Kidney (tissue), 14 donors: ENCODE results near the gene ZDHHC8. TPM values are rescaled to one million over a fixed set of nuclear protein-coding genes. Genes with fewer than 3 reads are reported as not detected.
A peak's percentile ranks its signal among the peaks of the same experiment; 100 is the strongest.
"Not testable (repeated sequence)": the region's sequence is repeated elsewhere in the genome, so short reads cannot be mapped to it uniquely, and the experiment has no call there.

Experiments used
- DNase-seq, 5 donors: peaks; one replicate each; pipeline ENCODE4 v3.0.0-alpha.2; 2013 to 2020
- FAIRE-seq: peaks from 2 replicates; lab custom pipeline; 2012; peaks lifted over from hg19 to GRCh38; lab: Jason Lieb, UNC
- H3K27ac ChIP-seq, 2 donors: one replicate each; pipeline ENCODE4 v1.7.0; 2013; ENCODE audit warnings: low read depth in 2 of 2, low read length in 2 of 2, inconsistent platforms in 1 of 2
- H3K27me3 ChIP-seq: one replicate; pipeline ENCODE4 v1.7.1; 2013; ENCODE audit warnings: low read length, inconsistent platforms; ENCODE audit not compliant: control insufficient read depth, insufficient read depth
- H3K36me3 ChIP-seq, 3 donors: one replicate each; pipeline versions ENCODE4 v1.7.0 to v1.7.1; 2013; ENCODE audit warnings: low read length in 3 of 3, control low read depth in 1 of 3, inconsistent platforms in 1 of 3; ENCODE audit not compliant: insufficient read depth in 3 of 3, control insufficient read depth in 2 of 3
- H3K4me1 ChIP-seq, 3 donors: one replicate each; pipeline versions ENCODE4 v1.7.0 to v1.7.1; 2013; ENCODE audit warnings: low read length in 3 of 3, inconsistent platforms in 1 of 3, low read depth in 1 of 3; ENCODE audit not compliant: control insufficient read depth in 2 of 3, insufficient read depth in 2 of 3
- H3K4me3 ChIP-seq, 3 donors: one replicate each; pipeline versions ENCODE4 v1.7.0 to v1.8.1; 2013; ENCODE audit warnings: low read length in 3 of 3, control low read depth in 1 of 3, inconsistent platforms in 1 of 3
- H3K9ac ChIP-seq, 3 donors: one replicate each; pipeline versions ENCODE4 v1.7.0 to v1.7.1; 2013; ENCODE audit warnings: low read length in 3 of 3, control low read depth in 1 of 3, inconsistent platforms in 1 of 3
- H3K9me3 ChIP-seq, 3 donors: one replicate each; pipeline versions ENCODE4 v1.7.0 to v1.7.1; 2013; ENCODE audit warnings: low read length in 3 of 3, control low read depth in 1 of 3, inconsistent platforms in 1 of 3; ENCODE audit not compliant: control insufficient read depth in 2 of 3, insufficient read depth in 1 of 3
- CTCF ChIP-seq: IDR thresholded peaks from 3 replicates; pipeline ENCODE4 v1.5.1; 2012; ENCODE audit warnings: mild to moderate bottlenecking, moderate library complexity, borderline replicate concordance; ENCODE audit not compliant: insufficient read depth; ENCODE audit errors: extremely low read depth
- intact Hi-C: fragments of 100-400 bp; cut with DNase I; formaldehyde crosslinking; loops from one replicate; pipeline ENCODE4 v1.11.1; 2022
- polyA plus RNA-seq: library from polyadenylated mRNA; stranded (reverse); fragments of 350-450 nt; fragmentation: Illumina TruSeq; extraction: RNeasy Lipid Tissue Mini Kit (QIAGEN cat#74804); gene quantifications from one replicate; pipeline ENCODE4 v1.2.3, GENCODE V29; 2014; ENCODE audit warnings: low read depth, low replicate concordance; ENCODE audit not compliant: insufficient read depth
- total RNA-seq: library from RNA; stranded (reverse); fragmentation: NEBNext Ultra II Directional; extraction: Animal tissue kit (Norgen Biotek cat#: 25700); gene quantifications from one replicate; pipeline ENCODE4 v1.2.1, GENCODE V29; 2021
- donor health status: control.
- donor health status: control.
- donor health status: control.
- donor health status: control.
- donor health status: control.
- donor health status: DM: yes; HTN: yes; CAD: no.
- donor health status: Normal renal cell carcinoma (clear cell type).

The ZDHHC8 gene
- total and polyA plus RNA-seq, 2 donors from 2014 or later = 18.8 to 57.1 TPM

GRCh38 chr22:20159076-20159475, 27.5 kb downstream of the ZDHHC8 start:
- no peak overlapping the region for H3K9ac ChIP-seq
- no peaks in the 10 kb centered on the region for H3K4me1 ChIP-seq
- no peak for TF ChIP-seq CTCF
- H3K27me3 ChIP-seq = no peaks in the 10 kb centered on the region
- intact Hi-C loops = loop anchor here (10.0 kb wide), 1 partner anchor 136 kb away; no protein-coding TSS in a partner anchor
- DNase-seq (peak in 4 of 5 donors; percentile 49 to 79 (median 60)), FAIRE-seq (no peak)
- H3K27ac ChIP-seq = no peak overlapping the region
- H3K4me3 ChIP-seq = no peak overlapping the region
- no peaks in the 10 kb centered on the region for H3K36me3 ChIP-seq
- no peaks in the 10 kb centered on the region for H3K9me3 ChIP-seq

- DNase-seq, H3K27ac ChIP-seq, FAIRE-seq, H3K27me3 ChIP-seq, H3K9me3 ChIP-seq, H3K36me3 ChIP-seq, H3K4me1 ChIP-seq, H3K9ac ChIP-seq, H3K4me3 ChIP-seq: not testable (repeated sequence)
- intact Hi-C loops = loop anchor here (10.0 kb wide), 1 partner anchor 135 kb away; no protein-coding TSS in a partner anchor
These were observed 27.9 kb downstream of the ZDHHC8 start for GRCh38 chr22:20159531-20159930.

DNA sequence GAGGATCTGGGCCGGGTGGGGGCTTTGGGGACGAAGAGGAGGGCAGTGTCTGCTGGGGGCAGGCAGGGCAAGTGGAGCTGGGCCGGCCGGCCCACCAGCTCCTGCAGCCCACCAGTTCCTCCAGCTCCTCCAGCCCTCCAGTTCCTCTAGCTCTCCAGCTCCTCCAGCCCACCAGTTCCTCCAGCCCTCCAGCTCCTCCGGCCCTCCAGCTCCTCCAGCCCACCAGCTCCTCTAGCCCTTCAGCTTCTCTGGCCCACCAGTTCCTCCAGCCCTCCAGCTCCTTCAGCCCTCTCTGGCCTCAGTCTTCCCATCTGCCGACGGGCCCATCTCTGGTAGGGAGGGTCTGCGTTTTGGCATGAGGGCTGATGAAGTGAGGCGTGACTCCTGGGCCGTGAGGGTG, 28.4 kb downstream of the ZDHHC8 start:
- DNase-seq = no peak
- no peak for FAIRE-seq
- Histone ChIP-seq H3K4me3 (no peak overlapping the region), H3K36me3 (no peaks in the 10 kb centered on the region), H3K27ac (no peak overlapping the region), H3K9ac (no peak overlapping the region), H3K9me3 (no peaks in the 10 kb centered on the region), H3K4me1 (no peaks in the 10 kb centered on the region), H3K27me3 (no peaks in the 10 kb centered on the region)
- no peak for TF ChIP-seq CTCF
- intact Hi-C loops = loop anchor here (5.0 kb wide), 1 partner anchor 102 kb away; no protein-coding TSS in a partner anchor

- intact Hi-C loops = loop anchor here (5.0 kb wide), 1 partner anchor 97 kb away; no protein-coding TSS in a partner anchor
- H3K4me3 ChIP-seq = no peak overlapping the region
- no peak overlapping the region for H3K27ac ChIP-seq
- FAIRE-seq (no peak), DNase-seq (no peak)
- no peaks in the 10 kb centered on the region for H3K4me1 ChIP-seq
- no peaks in the 10 kb centered on the region for H3K27me3 ChIP-seq
- no peak for TF ChIP-seq CTCF
- H3K9me3 ChIP-seq = no peaks in the 10 kb centered on the region
- no peaks in the 10 kb centered on the region for H3K36me3 ChIP-seq
- H3K9ac ChIP-seq = no peak overlapping the region
These were observed 33.3 kb downstream of the ZDHHC8 start for GRCh38 chr22:20164863-20165262.
